B cell (primary cell): Measurements from ENCODE around the gene CELA3B. TPM values are rescaled to one million over a fixed set of nuclear protein-coding genes. Genes with fewer than 3 reads are reported as not detected.
"Not testable (repeated sequence)": the region's sequence is repeated elsewhere in the genome, so short reads cannot be mapped to it uniquely, and the experiment has no call there.

ENCODE experiments used
- ATAC-seq: fragments of 200-7000 bp; cut with Tn5 transposase; one replicate; pipeline ENCODE4 v1.10.0; 2021; ENCODE audit warnings: low read depth, mild to moderate bottlenecking, moderate number of reproducible peaks, moderate library complexity
- CTCF ChIA-PET: fragments of 350-600 bp; sonication (Branson Sonifier 250); formaldehyde crosslinking; loops from one replicate; lab custom pipeline; 2021; ENCODE audit warnings: antibody characterized with exemption, inconsistent platforms; lab: Charles Lee
- POLR2A ChIA-PET: fragments of 350-600 bp; sonication (Branson Sonifier 250); formaldehyde crosslinking; loops from one replicate; lab custom pipeline; 2021; ENCODE audit warnings: antibody characterized with exemption; lab: Charles Lee
- DNase-seq: peaks from one replicate; pipeline ENCODE4 v3.0.0; 2013
- H2AFZ ChIP-seq: 2 replicates; pipeline ENCODE4 v1.6.1; 2012; ENCODE audit warnings: mild to moderate bottlenecking, low read depth, low read length; ENCODE audit not compliant: insufficient read depth, poor library complexity, severe bottlenecking
- H3K27ac ChIP-seq, 2 donors: 1 replicate in 1 of 2; 2 replicates in 1 of 2; pipeline ENCODE4 v1.5.1; 2012 to 2013; ENCODE audit warnings: low read length in 2 of 2, mild to moderate bottlenecking in 2 of 2, moderate library complexity in 1 of 2
- H3K27me3 ChIP-seq, 4 experiments: fragments of 200-600 bp in 1 of 4; sonication (generic) in 1 of 4; replicated peaks in 1 of 4; 1 replicate in 2 of 4; 2 replicates in 2 of 4; pipeline versions ENCODE4 v1.6.1 to v1.7.0; 2013 to 2016; ENCODE audit warnings: low read length in 3 of 4, mild to moderate bottlenecking in 2 of 4, mixed read lengths in 1 of 4, moderate library complexity in 1 of 4; ENCODE audit not compliant: insufficient read depth in 4 of 4, control insufficient read depth in 3 of 4; ENCODE audit errors: control extremely low read depth in 1 of 4
- H3K36me3 ChIP-seq, 2 experiments: replicated peaks in 1 of 2; 1 replicate in 1 of 2; 2 replicates in 1 of 2; pipeline versions ENCODE4 v1.6.1 to v1.7.1; 2013; ENCODE audit warnings: low read length in 1 of 2; ENCODE audit not compliant: insufficient read depth in 2 of 2, control insufficient read depth in 1 of 2; ENCODE audit errors: control extremely low read depth in 1 of 2, extremely low read depth in 1 of 2
- H3K4me1 ChIP-seq, 2 donors: fragments of 200-600 bp in 1 of 2; sonication (generic) in 1 of 2; 1 replicate in 1 of 2; 2 replicates in 1 of 2; pipeline versions ENCODE4 v1.5.1 to v1.6.1; 2013 to 2017; ENCODE audit warnings: low read length in 2 of 2; ENCODE audit not compliant: control insufficient read depth in 2 of 2, insufficient read depth in 2 of 2
- H3K4me2 ChIP-seq: replicated peaks from 2 replicates; pipeline ENCODE3; 2012; ENCODE audit warnings: mild to moderate bottlenecking, low read depth, low read length; ENCODE audit not compliant: poor library complexity, severe bottlenecking
- H3K4me3 ChIP-seq, 5 experiments: fragments of 200-600 bp in 1 of 5; sonication (generic) in 1 of 5; 1 replicate in 3 of 5; 2 replicates in 2 of 5; pipeline versions ENCODE4 v1.5.1 to v1.7.0; 2011 to 2016; ENCODE audit warnings: low read length in 4 of 5, mild to moderate bottlenecking in 4 of 5, low read depth in 2 of 5, control low read depth in 1 of 5, moderate library complexity in 1 of 5; ENCODE audit not compliant: insufficient read depth in 1 of 5; ENCODE audit errors: control extremely low read depth in 1 of 5, extremely low read depth in 1 of 5
- H3K79me2 ChIP-seq: fragments of 200-600 bp; sonication (generic); one replicate; pipeline ENCODE4 v1.6.0; 2016; ENCODE audit warnings: low read length; ENCODE audit not compliant: control insufficient read depth, insufficient read depth
- H3K9ac ChIP-seq: fragments of 200-600 bp; sonication (generic); 2 replicates; pipeline ENCODE4 v1.6.1; 2017; ENCODE audit warnings: mild to moderate bottlenecking, low read length, moderate library complexity
- H3K9me3 ChIP-seq, 3 donors: one replicate each; pipeline versions ENCODE4 v1.6.1 to v1.7.1; 2013; ENCODE audit warnings: low read length in 2 of 3; ENCODE audit not compliant: control insufficient read depth in 2 of 3, insufficient read depth in 1 of 3; ENCODE audit errors: control extremely low read depth in 1 of 3
- H4K20me1 ChIP-seq: 2 replicates; pipeline ENCODE4 v1.6.0; 2012; ENCODE audit warnings: mild to moderate bottlenecking, low read length; ENCODE audit not compliant: insufficient read depth, control insufficient read depth, poor library complexity, severe bottlenecking
- H3K27ac Mint-ChIP-seq: one replicate; pipeline ENCODE4 v1.8.0; 2021; ENCODE audit warnings: mixed read lengths
- H3K27me3 Mint-ChIP-seq: one replicate; pipeline ENCODE4 v1.8.0; 2021; ENCODE audit warnings: mixed read lengths
- H3K4me1 Mint-ChIP-seq: one replicate; pipeline ENCODE4 v1.8.0; 2021; ENCODE audit warnings: mixed read lengths
- H3K4me3 Mint-ChIP-seq: one replicate; pipeline ENCODE4 v1.8.0; 2021; ENCODE audit warnings: mixed read lengths
- H3K9me3 Mint-ChIP-seq: one replicate; pipeline ENCODE4 v1.8.0; 2022; ENCODE audit warnings: mixed read lengths; ENCODE audit not compliant: insufficient read depth
- CTCF ChIP-seq: fragments of 200-600 bp; IDR thresholded peaks from one replicate; pipeline ENCODE4 v1.8.0; 2022; ENCODE audit warnings: antibody characterized with exemption, mild to moderate bottlenecking
- EZH2 ChIP-seq: IDR thresholded peaks from 2 replicates; pipeline ENCODE4 v1.6.1; 2012; ENCODE audit warnings: borderline replicate concordance, low read depth, mild to moderate bottlenecking, moderate library complexity, low read length; ENCODE audit not compliant: insufficient read depth, poor library complexity, severe bottlenecking
- WGBS: methylation state at CpG from one replicate; pipeline ENCODE4 v1.1.5; 2013; ENCODE audit warnings: missing lambda C conversion rate; ENCODE audit not compliant: insufficient coverage; 5-methylcytosine and 5-hydroxymethylcytosine counted together
- intact Hi-C: fragments of 100-400 bp; cut with micrococcal nuclease; formaldehyde crosslinking; loops from one replicate; pipeline ENCODE4 v1.10.0; 2022
- polyA plus RNA-seq: library from polyadenylated mRNA; depleted of rRNA; stranded (reverse); fragments of >200 nt; gene quantifications from 2 replicates; pipeline ENCODE4 v1.2.3, GENCODE V29; 2012
- total RNA-seq, 2 donors: library from RNA; stranded (reverse); fragments of 120-200 nt in 1 of 2; gene quantifications; 1 replicate in 1 of 2; 2 replicates in 1 of 2; pipeline versions ENCODE4 v1.2.3 to v1.2.4, GENCODE V29; 2013 to 2022

The CELA3B gene
- total and polyA plus RNA-seq, 2 donors (not counting 1 experiment from before 2014, with no cell fraction given), result not detected

GRCh38 chr1:21966247-21967000 is 10.4 kb upstream of the CELA3B start:
- Histone ChIP-seq H3K27me3 (no peaks in the 10 kb centered on the region), H3K4me3 (no peak overlapping the region), H3K79me2 (no peaks in the 10 kb centered on the region), H3K9me3 (no peaks in the 10 kb centered on the region), H3K4me2 (no peak overlapping the region), H3K4me1 (peaks cover 0 to 4% of the 10 kb centered on the region in 2 donors), H3K27ac (no peak overlapping the region), H4K20me1 (no peaks in the 10 kb centered on the region), H2AFZ (no peak overlapping the region), H3K9ac (no peak overlapping the region), H3K36me3 (no peaks in the 10 kb centered on the region)
- Mint-ChIP-seq H3K9me3 (no peaks in the 10 kb centered on the region), H3K27me3 (peaks cover 8% of the 10 kb centered on the region), H3K4me1 (no peaks in the 10 kb centered on the region), H3K27ac (no peak overlapping the region), H3K4me3 (no peak overlapping the region)
- ATAC-seq, result no peak
- POLR2A ChIA-PET, result no interaction called here
- TF ChIP-seq EZH2 (no peak), CTCF (no peak)
- intact Hi-C loops, result loop anchor here (10.0 kb wide), 1 partner anchor 712 kb away; no protein-coding TSS in a partner anchor
- DNase-seq, result no peak
- 90% methylated on average over 15 of the region's 15 CpGs for WGBS
- CTCF ChIA-PET, result no interaction called here

GRCh38 chr1:21967216-21967615 is 9.6 kb upstream of the CELA3B start:
- H3K27ac Mint-ChIP-seq, H3K9me3 Mint-ChIP-seq, CTCF ChIA-PET, H3K36me3 ChIP-seq, H3K4me3 ChIP-seq, H2AFZ ChIP-seq, ATAC-seq, H3K9me3 ChIP-seq, H3K4me1 ChIP-seq, H3K27me3 Mint-ChIP-seq, H3K79me2 ChIP-seq, H3K4me3 Mint-ChIP-seq, H3K27me3 ChIP-seq, H3K4me2 ChIP-seq, POLR2A ChIA-PET, H3K4me1 Mint-ChIP-seq, H4K20me1 ChIP-seq, DNase-seq, H3K9ac ChIP-seq, H3K27ac ChIP-seq: not testable (repeated sequence)
- intact Hi-C loops, result loop anchor here (10.0 kb wide), 1 partner anchor 712 kb away; no protein-coding TSS in a partner anchor
- 100% methylated on average over 1 of the region's 6 CpGs for WGBS

GRCh38 chr1:21969066-21969465 is 7.8 kb upstream of the CELA3B start:
- H3K27ac Mint-ChIP-seq, H3K9ac ChIP-seq, POLR2A ChIA-PET, H3K9me3 Mint-ChIP-seq, H3K9me3 ChIP-seq, H3K4me1 Mint-ChIP-seq, ATAC-seq, H2AFZ ChIP-seq, H3K4me3 Mint-ChIP-seq, H3K27ac ChIP-seq, H3K4me3 ChIP-seq, DNase-seq, H3K27me3 ChIP-seq, H3K36me3 ChIP-seq, H3K79me2 ChIP-seq, CTCF ChIA-PET, H3K4me1 ChIP-seq, H3K27me3 Mint-ChIP-seq, H4K20me1 ChIP-seq, H3K4me2 ChIP-seq: not testable (repeated sequence)
- intact Hi-C loops, result loop anchor here (10.0 kb wide), 1 partner anchor 714 kb away; no protein-coding TSS in a partner anchor
- no CpG with 5 or more reads among the region's 5 CpGs for WGBS
